Naive B cell (primary cell): Measurements from ENCODE around the gene ABCC3. TPM values are rescaled to one million over a fixed set of nuclear protein-coding genes. Genes with fewer than 3 reads are reported as not detected.

ENCODE experiments used
- ATAC-seq, 2 donors: fragments of 150-1000 bp; cut with Tn5 transposase; 2 replicates each; pipeline ENCODE4 v1.10.0; 2021; ENCODE audit warnings: low read depth in 2 of 2, mild to moderate bottlenecking in 2 of 2, moderate library complexity in 2 of 2
- DNase-seq: peaks from one replicate; pipeline ENCODE4 v3.0.0; 2022
- H3K27ac Mint-ChIP-seq, 6 donors: one replicate each; pipeline ENCODE4 v1.8.0; 2020 to 2022; ENCODE audit warnings: mild to moderate bottlenecking in 6 of 6, mixed read lengths in 6 of 6, moderate library complexity in 5 of 6, inconsistent platforms in 2 of 6
- H3K27me3 Mint-ChIP-seq, 3 donors: one replicate each; pipeline ENCODE4 v1.8.0; 2021 to 2022; ENCODE audit warnings: mixed read lengths in 3 of 3, mild to moderate bottlenecking in 1 of 3
- H3K36me3 Mint-ChIP-seq, 2 donors: one replicate each; pipeline ENCODE4 v1.8.0; 2020 to 2022; ENCODE audit warnings: mixed read lengths in 2 of 2, inconsistent platforms in 1 of 2, mild to moderate bottlenecking in 1 of 2
- H3K4me1 Mint-ChIP-seq, 3 donors: one replicate each; pipeline ENCODE4 v1.8.0; 2020 to 2022; ENCODE audit warnings: mixed read lengths in 3 of 3, inconsistent platforms in 1 of 3, mild to moderate bottlenecking in 1 of 3, moderate library complexity in 1 of 3
- H3K4me3 Mint-ChIP-seq, 8 donors: one replicate each; pipeline ENCODE4 v1.8.0; 2020 to 2022; ENCODE audit warnings: mild to moderate bottlenecking in 8 of 8, mixed read lengths in 8 of 8, moderate library complexity in 8 of 8, inconsistent platforms in 2 of 8
- H3K9me3 Mint-ChIP-seq, 7 donors: one replicate each; pipeline ENCODE4 v1.8.0; 2020 to 2022; ENCODE audit warnings: mixed read lengths in 7 of 7, mild to moderate bottlenecking in 5 of 7, inconsistent platforms in 2 of 7, moderate library complexity in 1 of 7
- polyA plus RNA-seq, 6 donors: library from polyadenylated mRNA; unstranded; fragments of 300-500 nt; fragmentation: Illumina TruSeq; gene quantifications; one replicate each; pipeline ENCODE4 v1.2.3, GENCODE V29; 2021; ENCODE audit warnings: low read depth in 6 of 6

The ABCC3 gene, protein sequence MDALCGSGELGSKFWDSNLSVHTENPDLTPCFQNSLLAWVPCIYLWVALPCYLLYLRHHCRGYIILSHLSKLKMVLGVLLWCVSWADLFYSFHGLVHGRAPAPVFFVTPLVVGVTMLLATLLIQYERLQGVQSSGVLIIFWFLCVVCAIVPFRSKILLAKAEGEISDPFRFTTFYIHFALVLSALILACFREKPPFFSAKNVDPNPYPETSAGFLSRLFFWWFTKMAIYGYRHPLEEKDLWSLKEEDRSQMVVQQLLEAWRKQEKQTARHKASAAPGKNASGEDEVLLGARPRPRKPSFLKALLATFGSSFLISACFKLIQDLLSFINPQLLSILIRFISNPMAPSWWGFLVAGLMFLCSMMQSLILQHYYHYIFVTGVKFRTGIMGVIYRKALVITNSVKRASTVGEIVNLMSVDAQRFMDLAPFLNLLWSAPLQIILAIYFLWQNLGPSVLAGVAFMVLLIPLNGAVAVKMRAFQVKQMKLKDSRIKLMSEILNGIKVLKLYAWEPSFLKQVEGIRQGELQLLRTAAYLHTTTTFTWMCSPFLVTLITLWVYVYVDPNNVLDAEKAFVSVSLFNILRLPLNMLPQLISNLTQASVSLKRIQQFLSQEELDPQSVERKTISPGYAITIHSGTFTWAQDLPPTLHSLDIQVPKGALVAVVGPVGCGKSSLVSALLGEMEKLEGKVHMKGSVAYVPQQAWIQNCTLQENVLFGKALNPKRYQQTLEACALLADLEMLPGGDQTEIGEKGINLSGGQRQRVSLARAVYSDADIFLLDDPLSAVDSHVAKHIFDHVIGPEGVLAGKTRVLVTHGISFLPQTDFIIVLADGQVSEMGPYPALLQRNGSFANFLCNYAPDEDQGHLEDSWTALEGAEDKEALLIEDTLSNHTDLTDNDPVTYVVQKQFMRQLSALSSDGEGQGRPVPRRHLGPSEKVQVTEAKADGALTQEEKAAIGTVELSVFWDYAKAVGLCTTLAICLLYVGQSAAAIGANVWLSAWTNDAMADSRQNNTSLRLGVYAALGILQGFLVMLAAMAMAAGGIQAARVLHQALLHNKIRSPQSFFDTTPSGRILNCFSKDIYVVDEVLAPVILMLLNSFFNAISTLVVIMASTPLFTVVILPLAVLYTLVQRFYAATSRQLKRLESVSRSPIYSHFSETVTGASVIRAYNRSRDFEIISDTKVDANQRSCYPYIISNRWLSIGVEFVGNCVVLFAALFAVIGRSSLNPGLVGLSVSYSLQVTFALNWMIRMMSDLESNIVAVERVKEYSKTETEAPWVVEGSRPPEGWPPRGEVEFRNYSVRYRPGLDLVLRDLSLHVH (N-terminal part only)
- under 1 TPM in 4 of 6 donors, not detected in 2; 0.44 to 0.99 (median 0.76) TPM for polyA plus RNA-seq

DNA sequence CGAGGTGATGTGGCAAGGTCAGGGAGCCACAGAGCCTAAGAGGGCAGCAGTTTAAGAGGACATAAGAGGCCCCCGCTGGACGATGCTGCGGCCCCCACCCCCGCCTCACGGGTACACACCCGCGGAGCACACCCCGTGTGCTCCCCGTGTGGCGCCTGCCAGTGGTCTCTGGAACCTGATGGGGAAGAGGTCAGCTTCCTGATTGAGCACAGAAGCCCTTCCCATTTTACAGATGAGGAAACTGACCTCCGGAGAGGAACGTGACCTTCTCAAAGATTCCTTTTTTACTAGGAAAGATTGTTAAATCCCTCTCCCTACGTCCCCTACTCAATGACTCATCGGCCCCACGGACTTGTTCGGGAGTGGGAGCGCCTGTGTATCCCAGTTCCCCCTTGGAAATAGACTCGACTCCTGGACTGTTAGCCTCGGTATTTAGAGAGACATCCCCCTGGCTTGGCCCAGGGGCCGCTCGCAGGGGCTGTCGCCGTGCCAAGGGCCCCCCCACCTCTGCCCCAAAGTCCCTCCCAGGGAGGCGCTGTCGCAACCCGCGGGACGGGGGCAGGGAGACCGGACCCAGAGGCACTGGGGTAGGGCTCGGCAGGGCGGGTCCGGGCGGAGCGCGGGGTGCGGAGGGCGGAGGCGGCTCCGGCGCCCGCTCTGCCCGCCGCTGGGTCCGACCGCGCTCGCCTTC is at the start of gene ABCC3:
Gene ABCC3 (plus strand): TSS at position 658 of the 691 bp plus-strand sequence. CDS start 56 bp downstream, outside the sequence.
- Mint-ChIP-seq H3K9me3 (peaks cover 0 to 3% (median 0%) of the 10 kb centered on the region in 7 donors), H3K4me1 (peaks cover 0 to 9% (median 5%) of the 10 kb centered on the region in 3 donors), H3K27ac (no peak within 1 kb of the TSS), H3K27me3 (peaks cover 47 to 88% (median 83%) of the 10 kb centered on the region in 3 donors), H3K36me3 (no peaks in the 10 kb centered on the region), H3K4me3 (peak within 1 kb of the TSS in 3 of 8 donors; percentile 25 to 48 (median 30))
- DNase-seq (no peak), ATAC-seq (peak; percentile 12 to 18)

DNA sequence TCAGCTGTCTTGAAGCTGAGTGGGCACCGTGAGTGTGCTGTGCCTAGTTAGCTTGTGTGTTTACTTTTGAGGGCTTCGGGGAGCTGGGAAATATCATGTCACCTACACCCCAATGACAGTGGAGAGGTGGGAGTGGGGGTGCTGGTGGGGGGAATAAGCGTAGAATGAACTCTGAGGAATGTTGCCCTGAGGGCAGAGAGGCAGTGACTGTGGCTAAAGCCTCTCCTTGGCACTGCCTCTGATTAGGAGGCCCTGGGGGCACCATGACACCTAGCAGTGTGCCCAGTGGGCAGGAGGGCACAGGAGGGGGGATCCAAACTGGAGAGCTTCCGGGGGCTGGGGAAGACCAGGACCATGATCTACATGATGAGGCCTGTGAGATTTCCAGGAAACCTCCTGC is 49.3 kb upstream of the ABCC3 start:
- H3K4me3 Mint-ChIP-seq, result no peak overlapping the region
- no peaks in the 10 kb centered on the region for H3K36me3 Mint-ChIP-seq
- no peak for DNase-seq
- H3K9me3 Mint-ChIP-seq, result no peaks in the 10 kb centered on the region
- H3K27ac Mint-ChIP-seq, result no peak overlapping the region
- H3K27me3 Mint-ChIP-seq, result peaks cover 6 to 55% (median 42%) of the 10 kb centered on the region in 3 donors
- no peaks in the 10 kb centered on the region for H3K4me1 Mint-ChIP-seq
- no peak for ATAC-seq

DNA sequence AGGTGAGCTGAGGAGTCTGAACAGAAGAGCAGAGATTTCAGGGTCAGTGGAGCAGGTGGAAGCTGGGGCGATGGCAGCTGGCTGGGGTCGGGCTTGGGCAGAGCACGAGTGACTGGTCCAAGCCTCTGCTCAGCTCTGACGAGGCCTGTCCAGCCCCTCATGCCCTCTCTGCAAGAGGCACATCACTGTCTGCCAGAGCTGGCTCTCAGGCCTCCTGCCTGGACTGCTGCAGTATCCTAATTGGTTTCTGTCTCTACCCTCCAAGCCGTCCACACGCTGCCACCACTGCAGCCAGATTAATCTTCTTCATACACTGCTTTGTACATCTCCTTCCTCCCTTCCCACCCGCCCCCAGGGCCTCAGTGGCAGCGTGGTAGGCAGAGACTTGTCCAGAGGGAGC is 48.8 kb upstream of the ABCC3 start:
- H3K27ac Mint-ChIP-seq, result no peak overlapping the region
- peaks cover 6 to 55% (median 40%) of the 10 kb centered on the region in 3 donors for H3K27me3 Mint-ChIP-seq
- no peaks in the 10 kb centered on the region for H3K9me3 Mint-ChIP-seq
- no peaks in the 10 kb centered on the region for H3K4me1 Mint-ChIP-seq
- no peaks in the 10 kb centered on the region for H3K36me3 Mint-ChIP-seq
- DNase-seq, result no peak
- H3K4me3 Mint-ChIP-seq, result no peak overlapping the region
- ATAC-seq, result no peak

DNA sequence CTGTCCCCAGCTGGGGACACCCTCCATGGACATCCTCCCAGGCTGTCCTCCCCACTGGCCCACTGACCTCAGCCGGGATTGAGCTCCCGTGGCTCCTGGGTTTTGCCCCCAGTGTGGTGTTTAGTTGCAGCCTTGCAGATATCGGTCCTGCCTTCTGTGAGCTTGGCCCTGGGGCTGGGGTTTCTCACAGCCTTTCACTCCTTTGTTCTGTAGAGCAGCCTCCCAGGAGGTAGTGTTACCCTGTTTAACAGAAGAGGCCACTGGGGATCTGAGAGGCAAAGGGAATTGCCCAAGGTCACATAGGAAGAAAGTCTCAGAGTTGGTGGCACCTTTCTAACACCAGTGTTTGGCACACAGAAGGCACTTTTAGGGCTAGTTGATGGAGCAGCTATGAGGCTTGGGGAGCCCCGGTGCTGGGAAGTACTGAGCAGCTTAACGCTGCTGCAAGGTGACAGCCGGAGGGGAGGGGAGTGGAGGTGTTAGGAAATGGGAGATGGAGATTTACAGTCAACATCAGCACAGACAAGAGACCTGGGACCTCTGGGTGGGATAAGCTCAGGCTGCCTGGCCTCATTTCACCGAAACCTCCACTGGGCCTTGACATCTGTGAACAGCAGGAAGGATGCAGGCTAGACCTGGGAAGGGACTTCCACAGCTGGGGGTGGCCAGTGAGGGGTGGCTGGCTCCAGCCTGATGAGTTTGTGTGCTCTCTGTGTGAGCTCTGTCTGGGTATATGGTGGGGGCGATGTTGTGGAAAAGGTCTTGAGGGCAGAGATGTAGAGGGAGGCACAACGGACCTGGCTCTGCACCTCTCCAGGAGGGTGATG is 48.0 kb upstream of the ABCC3 start:
- Mint-ChIP-seq H3K4me1 (no peaks in the 10 kb centered on the region), H3K4me3 (no peak overlapping the region), H3K9me3 (no peaks in the 10 kb centered on the region), H3K36me3 (no peaks in the 10 kb centered on the region), H3K27me3 (peaks cover 4 to 51% (median 38%) of the 10 kb centered on the region in 3 donors), H3K27ac (peak overlapping the region in 1 of 6 donors; percentile 10)
- ATAC-seq, result no peak
- DNase-seq, result no peak

DNA sequence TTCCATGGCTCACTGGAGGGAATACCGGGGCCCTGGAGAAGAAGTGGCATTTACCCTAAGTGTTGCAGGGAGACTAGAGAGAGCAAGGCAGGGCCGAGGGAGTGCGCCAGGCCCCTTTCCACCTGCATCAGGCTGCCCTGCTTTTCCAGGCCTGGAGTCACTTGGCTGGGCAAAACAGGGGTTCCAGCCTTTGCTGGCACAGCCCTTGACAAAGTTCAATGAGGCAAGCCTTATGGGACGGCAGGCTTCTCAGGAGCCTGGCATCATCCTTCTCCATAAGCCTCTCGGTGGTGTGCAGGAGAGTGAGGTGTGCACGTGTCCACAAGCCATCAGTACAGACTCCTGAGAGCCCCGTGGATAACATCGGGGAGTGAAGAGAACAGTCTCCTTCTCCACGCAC is 47.1 kb upstream of the ABCC3 start:
- no peak for DNase-seq
- H3K27me3 Mint-ChIP-seq, result peaks cover 0 to 50% (median 35%) of the 10 kb centered on the region in 3 donors
- ATAC-seq, result no peak
- H3K4me1 Mint-ChIP-seq, result no peaks in the 10 kb centered on the region
- H3K4me3 Mint-ChIP-seq, result no peak overlapping the region
- H3K27ac Mint-ChIP-seq, result no peak overlapping the region
- H3K36me3 Mint-ChIP-seq, result no peaks in the 10 kb centered on the region
- H3K9me3 Mint-ChIP-seq, result no peaks in the 10 kb centered on the region

DNA sequence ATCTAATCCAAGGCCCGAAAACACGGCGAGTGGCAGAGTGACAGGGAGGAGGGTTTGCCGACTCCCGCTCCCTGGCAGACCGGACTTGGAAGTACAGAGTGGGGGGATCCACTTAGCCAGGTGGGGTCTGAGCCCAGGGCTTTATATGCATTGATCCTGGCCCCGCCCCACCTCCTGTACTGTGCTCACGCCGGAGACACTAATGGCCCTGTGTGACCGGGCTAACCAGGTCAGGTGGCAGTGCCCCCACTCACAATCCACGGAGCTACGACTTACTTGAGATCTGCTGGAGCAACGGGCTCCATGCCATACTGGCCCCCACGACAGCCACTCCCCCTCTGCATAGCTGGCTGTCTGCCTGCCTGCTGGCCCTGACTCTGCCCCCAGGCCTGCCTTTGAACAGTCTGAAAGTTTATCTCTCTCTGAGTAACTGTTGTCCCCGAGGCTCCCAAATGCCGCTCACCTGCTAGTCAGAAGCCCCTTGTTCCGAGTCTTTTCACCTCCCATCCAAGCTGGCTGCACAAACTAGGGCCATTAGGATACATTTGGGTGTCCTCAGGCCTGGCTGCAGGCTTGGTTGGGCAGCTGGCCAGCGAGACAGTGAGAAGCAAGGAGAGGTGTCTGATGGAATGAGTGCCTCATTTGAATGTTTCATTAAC is 46.2 kb upstream of the ABCC3 start:
- Mint-ChIP-seq H3K4me1 (no peaks in the 10 kb centered on the region), H3K4me3 (no peak overlapping the region), H3K27ac (no peak overlapping the region), H3K27me3 (peaks cover 0 to 47% (median 27%) of the 10 kb centered on the region in 3 donors), H3K9me3 (no peaks in the 10 kb centered on the region), H3K36me3 (no peaks in the 10 kb centered on the region)
- no peak for DNase-seq
- ATAC-seq, result no peak

DNA sequence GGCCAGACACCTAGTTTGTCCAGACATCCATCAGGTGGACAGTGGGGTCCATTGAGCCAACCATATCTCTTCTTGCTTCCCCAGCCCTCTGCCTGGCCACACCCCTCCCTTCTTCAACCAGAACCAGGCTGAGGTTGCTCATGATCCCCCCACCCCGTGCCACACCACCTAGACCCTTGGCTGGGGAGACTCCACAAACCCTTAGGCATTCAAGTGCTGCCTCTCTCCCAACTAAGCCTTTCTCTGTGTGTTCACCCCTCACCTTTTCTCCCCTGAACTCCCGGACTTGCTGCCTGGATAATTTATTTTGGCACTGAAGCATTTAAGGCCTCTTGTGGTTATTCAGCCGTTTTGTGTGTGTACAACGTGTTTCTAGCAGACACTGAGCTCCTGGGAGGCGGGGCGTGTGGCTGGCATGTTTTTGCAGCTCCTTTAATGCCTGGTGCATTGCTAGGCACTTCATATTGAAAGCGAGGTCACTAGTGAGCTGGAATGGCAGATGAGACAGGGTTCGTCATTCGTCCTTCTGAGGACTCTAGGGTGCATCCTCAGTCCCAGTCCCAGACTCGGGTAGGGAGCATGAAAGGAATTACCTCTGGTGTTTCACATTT is 45.5 kb upstream of the ABCC3 start:
- H3K27ac Mint-ChIP-seq, result peak overlapping the region in 1 of 6 donors; percentile 38
- no peaks in the 10 kb centered on the region for H3K4me1 Mint-ChIP-seq
- no peak overlapping the region for H3K4me3 Mint-ChIP-seq
- ATAC-seq, result no peak
- no peaks in the 10 kb centered on the region for H3K36me3 Mint-ChIP-seq
- no peak for DNase-seq
- H3K27me3 Mint-ChIP-seq, result peaks cover 0 to 40% (median 22%) of the 10 kb centered on the region in 3 donors
- H3K9me3 Mint-ChIP-seq, result no peaks in the 10 kb centered on the region

DNA sequence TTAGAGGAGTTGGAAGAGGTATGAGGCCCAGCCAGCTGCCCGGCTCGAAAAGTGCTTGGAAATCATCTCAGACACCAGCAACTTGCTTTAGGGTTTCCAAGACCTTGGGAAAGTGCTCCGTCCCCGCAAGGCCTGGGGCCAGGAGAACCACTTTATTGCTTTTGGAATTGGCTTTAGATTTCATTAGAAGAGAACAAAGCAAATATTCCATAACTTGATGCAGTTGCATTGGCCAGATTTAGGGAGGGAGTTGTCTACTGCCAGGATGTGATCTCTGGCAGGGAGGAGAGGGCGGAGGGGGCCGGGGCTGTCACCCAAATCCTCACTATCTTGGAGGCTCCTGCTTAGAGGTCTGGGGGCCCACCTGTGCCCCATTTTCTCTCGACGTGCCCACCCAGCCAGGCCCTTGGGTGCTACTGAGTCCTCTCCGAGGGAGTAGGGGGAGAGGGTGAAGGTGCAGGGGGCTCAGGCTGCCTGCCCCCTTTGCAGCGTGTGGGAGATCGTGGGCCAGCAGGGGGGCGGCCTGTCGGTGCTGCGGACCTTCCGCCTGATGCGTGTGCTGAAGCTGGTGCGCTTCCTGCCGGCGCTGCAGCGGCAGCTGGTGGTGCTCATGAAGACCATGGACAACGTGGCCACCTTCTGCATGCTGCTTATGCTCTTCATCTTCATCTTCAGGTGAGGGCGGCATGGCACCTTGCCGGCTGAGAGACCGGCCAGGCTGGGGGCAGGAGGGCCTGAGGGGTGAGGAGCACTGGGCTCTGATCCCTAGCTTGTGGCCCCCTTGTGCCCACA is 43.5 kb upstream of the ABCC3 start:
- H3K9me3 Mint-ChIP-seq, result no peaks in the 10 kb centered on the region
- no peaks in the 10 kb centered on the region for H3K4me1 Mint-ChIP-seq
- ATAC-seq (no peak), DNase-seq (no peak)
- H3K36me3 Mint-ChIP-seq, result no peaks in the 10 kb centered on the region
- peaks cover 0 to 33% (median 23%) of the 10 kb centered on the region in 3 donors for H3K27me3 Mint-ChIP-seq
- no peak overlapping the region for H3K4me3 Mint-ChIP-seq
- H3K27ac Mint-ChIP-seq, result no peak overlapping the region

DNA sequence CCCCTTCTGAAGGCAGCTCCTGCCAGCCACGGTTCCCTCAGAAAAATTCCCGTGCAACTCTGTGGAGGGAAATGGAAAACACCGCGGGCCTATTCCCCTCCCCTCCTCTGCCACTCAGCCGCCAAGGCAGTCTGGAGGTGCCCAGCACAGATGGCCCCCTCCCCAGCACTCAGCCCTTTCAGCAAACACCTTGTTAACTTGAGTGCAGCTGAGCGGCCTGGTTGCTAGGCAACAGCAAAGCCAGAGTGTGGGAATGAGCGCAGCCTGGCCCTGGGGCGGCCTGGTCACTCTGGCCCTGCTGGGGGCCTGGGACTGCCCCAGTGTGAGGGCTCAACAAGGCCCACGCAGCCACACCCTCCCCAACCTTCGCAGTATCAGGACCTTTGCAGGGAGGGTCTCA is 41.4 kb upstream of the ABCC3 start:
- DNase-seq (no peak), ATAC-seq (no peak)
- Mint-ChIP-seq H3K4me1 (no peaks in the 10 kb centered on the region), H3K27ac (no peak overlapping the region), H3K4me3 (no peak overlapping the region), H3K9me3 (no peaks in the 10 kb centered on the region), H3K27me3 (peaks cover 4 to 24% (median 23%) of the 10 kb centered on the region in 3 donors), H3K36me3 (no peaks in the 10 kb centered on the region)

DNA sequence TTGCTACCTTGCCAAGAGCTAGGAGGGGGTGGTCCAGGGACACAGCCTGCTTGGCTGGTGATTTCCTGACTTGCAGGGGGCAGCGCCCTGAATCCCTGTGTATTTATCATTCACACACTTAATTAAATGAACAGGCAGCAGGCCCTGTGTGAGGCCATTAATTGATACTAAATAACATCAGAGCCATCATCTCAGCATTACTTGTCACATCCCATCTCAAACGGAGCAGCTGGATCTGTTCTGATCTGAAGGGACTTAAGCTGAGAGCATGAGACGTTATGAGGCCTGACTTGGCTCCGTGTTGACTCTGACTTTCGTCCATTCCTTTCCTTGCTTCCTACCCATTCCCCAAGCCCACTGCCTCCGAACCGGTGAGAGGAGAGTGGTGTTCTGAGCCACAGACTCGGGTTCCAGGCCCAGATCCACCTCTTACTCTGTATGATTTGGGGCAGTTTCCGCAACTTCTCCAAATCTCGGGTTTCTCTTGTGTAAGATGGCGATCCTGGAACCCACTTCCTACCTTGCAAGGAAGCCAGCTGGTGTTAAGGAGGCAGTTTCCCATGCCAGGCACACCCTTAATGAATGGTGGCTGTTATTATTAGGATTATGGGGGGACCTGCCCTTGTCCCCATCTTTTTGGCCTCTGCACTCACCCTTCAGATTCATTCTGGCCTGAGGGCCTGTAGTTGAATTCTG is 40.4 kb upstream of the ABCC3 start:
- peaks cover 0 to 5% (median 0%) of the 10 kb centered on the region in 3 donors for H3K4me1 Mint-ChIP-seq
- H3K27ac Mint-ChIP-seq, result peak overlapping the region in 1 of 6 donors; percentile 91
- DNase-seq (no peak), ATAC-seq (no peak)
- H3K36me3 Mint-ChIP-seq, result no peaks in the 10 kb centered on the region
- no peak overlapping the region for H3K4me3 Mint-ChIP-seq
- no peaks in the 10 kb centered on the region for H3K9me3 Mint-ChIP-seq
- peaks cover 4 to 24% (median 23%) of the 10 kb centered on the region in 3 donors for H3K27me3 Mint-ChIP-seq
